ENCODE results near the gene C1orf21.

C1orf21 gene

DNA sequence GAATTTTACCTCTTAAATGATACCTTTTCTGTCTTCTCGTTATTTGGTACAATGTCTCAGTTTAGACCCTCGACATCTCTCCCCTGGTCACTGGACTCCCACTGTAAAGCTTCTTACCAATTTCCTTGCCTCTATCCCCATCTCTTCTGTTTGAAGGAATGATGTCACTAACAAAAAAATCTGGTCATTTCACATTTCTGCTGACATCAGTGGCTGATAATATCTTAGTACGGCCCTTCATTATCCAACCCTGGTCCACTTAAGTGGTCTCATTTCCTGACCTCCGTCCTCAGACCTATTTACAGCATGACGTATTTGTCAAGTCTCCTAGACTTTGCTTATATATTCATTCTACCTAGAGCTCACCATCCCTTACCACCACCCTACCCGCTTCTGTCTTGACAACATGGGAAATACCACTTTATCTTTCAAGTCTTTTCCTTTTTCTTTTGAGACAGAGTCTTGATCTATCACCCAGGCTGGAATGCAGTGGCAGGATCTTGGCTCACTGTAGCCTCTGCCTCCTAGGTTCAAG lies 60.9 kb downstream of the C1orf21 start:
- no peak for DNase-seq (ENCODE audit: low spot score)

DNA sequence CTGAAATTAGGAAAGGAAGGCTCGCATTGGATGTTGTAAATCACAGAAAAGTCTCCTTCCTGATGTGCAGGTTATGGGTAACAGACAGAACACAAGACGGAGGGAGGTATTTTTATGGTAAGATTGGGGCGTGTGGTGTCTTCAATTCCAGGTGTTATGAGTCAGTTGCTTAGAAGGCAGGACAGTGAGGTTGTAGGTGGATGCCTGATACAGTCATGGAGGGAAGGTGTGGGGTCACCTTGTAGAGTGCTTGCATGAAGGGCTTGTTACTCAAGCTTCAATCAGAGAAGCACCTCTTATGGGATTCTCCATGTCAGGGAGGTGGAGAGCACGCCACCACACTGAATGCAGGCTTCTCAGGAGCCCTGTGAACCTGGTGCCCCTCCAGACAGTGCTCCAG lies 63.1 kb downstream of the C1orf21 start:
- no peak for DNase-seq (ENCODE audit: low spot score)

DNA sequence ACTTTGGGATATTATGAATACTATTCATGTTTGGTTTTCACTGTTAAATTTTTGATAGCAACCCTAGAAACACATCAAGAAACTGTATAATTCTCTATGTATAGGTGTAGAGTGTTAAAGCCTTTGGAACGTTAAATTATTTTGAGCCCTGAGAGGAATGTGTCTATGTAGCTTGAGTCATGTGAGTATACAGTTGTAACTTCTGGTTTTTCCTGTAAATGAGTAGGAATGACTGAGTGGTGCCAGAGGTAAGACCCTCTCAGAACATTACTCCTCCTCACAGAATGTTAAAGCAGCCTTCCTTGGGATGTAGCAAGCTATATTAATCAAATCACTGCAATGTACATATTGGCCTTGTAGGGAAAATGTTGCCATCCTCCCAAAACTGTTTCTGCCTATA lies 69.0 kb downstream of the C1orf21 start:
- DNase-seq (ENCODE audit: low spot score), result no peak

DNA sequence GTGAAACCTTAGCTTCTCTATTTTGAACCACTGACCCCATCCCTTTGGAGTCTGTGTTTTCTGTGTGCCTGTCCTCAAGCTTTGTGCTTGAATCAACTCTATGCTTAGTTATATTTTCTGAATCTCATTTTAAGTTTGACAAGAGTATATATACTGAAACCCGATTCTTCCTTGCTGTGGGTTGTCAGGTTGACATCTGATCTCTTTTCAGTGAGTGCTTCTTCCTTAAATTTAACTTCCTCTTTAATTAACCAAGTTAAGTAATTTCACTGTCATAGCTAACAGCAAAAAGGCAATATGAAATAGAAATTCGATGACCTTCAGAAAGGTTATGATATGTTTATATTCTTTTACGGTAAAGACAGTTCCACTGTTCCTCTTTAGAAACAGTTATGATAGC lies 69.4 kb downstream of the C1orf21 start:
- no peak for DNase-seq (ENCODE audit: low spot score)

GRCh38 chr1:184457500-184457899 lies 70.7 kb downstream of the C1orf21 start:
- no peak for DNase-seq (ENCODE audit: low spot score)

- no peak for DNase-seq (ENCODE audit: low spot score)
Observed at GRCh38 chr1:184461321-184461720, 74.5 kb downstream of the C1orf21 start.

DNA sequence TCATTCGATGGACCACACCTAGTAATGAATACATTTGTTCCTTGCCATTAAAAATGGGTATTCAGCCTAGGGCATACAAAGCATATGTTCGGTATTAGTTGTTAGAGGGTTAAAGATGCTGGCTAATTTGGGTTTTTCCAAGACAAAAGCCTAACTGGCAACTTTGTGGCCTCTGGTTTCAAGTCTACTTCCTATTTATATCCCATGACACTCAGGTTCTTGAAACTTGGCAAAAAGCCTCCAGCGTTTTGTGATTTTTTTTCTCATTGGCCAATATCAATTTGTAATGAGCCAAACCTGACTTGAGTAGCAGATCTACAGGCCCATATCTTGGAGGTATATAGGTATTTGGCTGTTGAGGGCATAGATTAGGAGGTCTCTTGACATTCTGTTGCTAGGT lies 75.3 kb downstream of the C1orf21 start:
- no peak for DNase-seq (ENCODE audit: low spot score)

DNA sequence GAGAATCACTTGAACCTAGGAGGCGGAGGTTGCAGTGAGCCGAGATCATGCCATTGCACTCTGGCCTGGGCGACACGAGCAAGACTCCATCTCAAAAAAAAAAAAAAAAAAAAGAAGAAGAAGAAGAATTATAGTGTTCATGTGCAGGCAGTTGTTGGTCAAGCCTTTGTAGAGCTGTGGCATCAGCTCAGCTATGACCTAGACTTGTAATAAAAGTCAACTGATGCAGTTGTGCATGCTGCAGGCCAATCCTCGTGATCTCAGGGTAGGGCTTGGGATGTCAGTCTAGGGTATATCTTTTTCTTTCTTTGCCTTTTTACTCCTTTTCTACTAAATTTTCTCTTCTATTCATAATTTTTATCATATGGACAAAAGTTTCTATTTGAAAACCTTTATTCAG lies 76.2 kb downstream of the C1orf21 start:
- DNase-seq (ENCODE audit: low spot score), result no peak

GRCh38 chr1:184463680-184464079 lies 76.9 kb downstream of the C1orf21 start:
- DNase-seq (ENCODE audit: low spot score), result no peak

- DNase-seq (ENCODE audit: low spot score), result no peak
Observed at GRCh38 chr1:184464757-184465156, 77.9 kb downstream of the C1orf21 start.

DNA sequence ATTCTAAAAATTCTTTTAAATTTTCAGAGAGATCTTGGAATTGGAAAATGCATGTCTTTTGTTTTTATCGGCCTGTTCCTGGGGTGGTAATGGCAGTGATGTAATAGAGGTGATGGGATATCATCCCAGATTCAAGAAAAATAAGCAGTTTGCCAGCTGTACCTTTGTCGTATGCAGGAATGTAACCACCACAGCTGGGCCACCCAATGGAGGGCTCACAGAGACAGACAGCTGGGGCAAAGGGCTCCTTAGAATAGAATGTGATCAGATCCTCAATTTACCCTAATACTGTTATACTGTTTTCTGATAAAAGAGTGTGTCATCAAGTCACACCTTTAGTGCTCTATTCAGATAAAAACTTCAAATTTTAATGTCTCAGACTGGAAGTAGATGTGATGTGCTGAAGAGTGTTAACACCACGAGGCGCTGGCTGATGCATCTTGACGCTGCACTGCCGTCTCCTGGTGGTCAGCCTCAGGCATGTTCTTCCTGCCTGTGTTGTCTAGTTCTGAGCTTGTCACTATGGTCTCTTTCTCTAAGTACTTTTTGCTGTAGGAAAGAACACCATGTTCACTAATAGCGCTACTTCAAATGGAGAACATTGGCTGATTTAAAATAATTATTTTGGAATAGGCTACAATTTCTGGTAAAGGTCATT lies 78.8 kb downstream of the C1orf21 start:
- no peak for DNase-seq (ENCODE audit: low spot score)

- DNase-seq (ENCODE audit: low spot score), result no peak
Observed at GRCh38 chr1:184467295-184467694, 80.5 kb downstream of the C1orf21 start.

GRCh38 chr1:184469396-184469795 lies 82.6 kb downstream of the C1orf21 start:
- no peak for DNase-seq (ENCODE audit: low spot score)

GRCh38 chr1:184471686-184472085 lies 84.9 kb downstream of the C1orf21 start:
- DNase-seq (ENCODE audit: low spot score), result no peak

DNA sequence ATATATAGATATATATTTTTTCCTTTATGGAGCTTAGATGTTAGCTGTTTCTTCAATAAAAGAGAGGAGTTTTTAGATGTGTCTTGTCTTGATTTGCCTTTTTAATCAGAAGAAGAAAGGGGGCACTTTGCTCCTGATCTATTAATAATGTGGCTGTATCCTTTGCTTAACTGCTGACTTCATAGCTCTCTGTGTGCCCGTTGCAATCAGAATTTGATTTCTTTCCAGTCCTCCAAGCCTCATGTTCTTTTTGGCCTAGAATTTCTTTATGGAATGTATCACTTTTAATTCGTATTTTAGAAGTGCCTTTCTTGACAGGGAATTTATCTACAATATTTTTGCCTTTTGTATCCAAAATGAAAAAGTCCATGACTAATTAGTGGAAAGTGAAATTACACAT lies 85.3 kb downstream of the C1orf21 start:
- no peak for DNase-seq (ENCODE audit: low spot score)

DNA sequence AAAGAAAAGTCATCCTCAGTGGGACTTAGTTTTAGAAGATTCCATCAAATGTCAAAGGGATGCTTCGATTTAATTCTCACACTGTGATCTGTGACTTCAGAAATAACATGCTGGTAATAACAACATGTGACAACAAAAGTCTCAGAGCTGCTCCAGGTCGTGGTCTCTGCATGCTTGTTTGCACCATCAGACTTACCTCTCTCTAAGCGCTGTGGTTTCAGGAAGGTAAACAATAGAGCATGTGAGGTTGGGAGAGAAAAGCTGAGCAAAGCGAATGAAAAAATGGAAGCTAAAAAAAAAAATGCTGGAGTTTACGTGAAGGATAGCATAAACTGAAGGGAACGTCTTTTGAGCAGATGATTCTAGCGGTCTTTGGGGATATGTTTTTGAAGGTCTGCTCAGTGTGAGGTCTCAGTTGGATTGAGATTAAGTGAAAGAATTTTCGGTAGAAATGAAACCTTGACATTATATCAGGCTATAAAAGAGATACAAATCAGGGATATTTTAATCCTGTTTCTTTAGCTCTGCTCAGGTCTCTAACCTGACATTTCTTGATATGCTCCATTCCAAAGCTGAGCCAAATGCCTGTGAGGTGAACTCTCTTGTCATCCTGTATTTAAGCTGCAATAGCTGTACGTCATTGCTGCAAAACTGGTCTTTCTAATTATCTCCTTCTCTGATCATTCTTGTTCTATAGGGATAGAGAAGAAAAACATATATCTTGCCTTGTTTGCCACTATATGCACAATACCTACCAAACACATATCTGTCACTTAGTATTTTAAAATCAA lies 86.5 kb downstream of the C1orf21 start:
- no peak for DNase-seq (ENCODE audit: low spot score)

GRCh38 chr1:184476187-184476586 lies 89.4 kb downstream of the C1orf21 start:
- no peak for DNase-seq (ENCODE audit: low spot score)

DNA sequence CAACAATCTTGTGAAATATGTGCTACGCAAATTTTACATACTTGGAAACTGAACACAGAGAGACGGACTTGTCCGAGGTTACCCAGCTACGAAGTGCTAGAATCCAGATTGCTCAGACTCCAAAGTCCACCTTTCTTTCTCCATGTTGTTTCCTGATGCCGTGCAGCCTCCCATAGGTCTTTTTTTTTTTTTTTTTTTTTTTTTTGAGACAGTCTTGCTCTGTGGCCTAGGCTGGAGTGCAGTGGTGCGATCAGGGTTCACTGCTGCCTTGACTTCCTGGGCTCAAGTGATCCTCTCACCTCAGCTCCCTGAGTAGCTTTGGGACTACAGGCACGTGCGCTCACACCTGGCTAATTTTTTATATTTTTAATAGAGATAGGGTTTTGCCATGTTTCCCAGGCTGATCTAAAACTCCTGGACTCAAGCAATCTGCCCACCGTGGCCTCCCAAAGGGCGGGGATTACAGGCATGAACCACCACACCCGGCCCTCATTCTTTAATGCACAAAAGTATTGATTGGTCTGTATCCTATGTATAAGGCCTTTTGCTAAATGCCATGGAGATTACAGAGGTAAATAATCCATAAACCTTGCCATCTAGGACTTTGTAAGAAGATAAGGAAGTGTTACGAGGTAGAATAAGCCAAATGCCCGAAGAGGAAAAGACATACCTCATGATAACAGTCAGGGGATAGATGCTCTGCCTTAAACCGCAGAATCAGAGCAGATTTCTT lies 92.8 kb downstream of the C1orf21 start:
- no peak for DNase-seq (ENCODE audit: low spot score)

DNA sequence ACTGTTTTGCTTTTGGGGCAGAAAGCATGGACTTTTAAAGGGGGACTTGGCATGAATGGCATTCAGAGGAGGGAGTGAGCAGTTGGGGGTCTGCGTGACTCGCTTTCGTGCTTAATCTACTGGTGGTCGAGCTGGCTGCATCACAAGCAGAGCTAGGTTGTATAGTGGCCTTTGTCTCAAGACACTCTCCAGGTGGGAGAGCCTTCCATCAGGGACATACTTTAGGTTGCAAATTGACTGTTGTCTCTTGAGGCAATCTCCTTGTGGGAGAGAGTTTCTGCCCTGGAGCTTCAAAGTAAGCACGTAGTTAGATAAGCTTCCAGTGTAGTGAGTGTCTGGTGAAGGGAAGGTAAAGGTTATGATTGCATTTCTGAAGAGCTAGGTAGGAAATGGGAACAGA lies 93.9 kb downstream of the C1orf21 start:
- no peak for DNase-seq (ENCODE audit: low spot score)

- no peak for DNase-seq (ENCODE audit: low spot score)
Observed at GRCh38 chr1:184482136-184482535, 95.3 kb downstream of the C1orf21 start.

DNA sequence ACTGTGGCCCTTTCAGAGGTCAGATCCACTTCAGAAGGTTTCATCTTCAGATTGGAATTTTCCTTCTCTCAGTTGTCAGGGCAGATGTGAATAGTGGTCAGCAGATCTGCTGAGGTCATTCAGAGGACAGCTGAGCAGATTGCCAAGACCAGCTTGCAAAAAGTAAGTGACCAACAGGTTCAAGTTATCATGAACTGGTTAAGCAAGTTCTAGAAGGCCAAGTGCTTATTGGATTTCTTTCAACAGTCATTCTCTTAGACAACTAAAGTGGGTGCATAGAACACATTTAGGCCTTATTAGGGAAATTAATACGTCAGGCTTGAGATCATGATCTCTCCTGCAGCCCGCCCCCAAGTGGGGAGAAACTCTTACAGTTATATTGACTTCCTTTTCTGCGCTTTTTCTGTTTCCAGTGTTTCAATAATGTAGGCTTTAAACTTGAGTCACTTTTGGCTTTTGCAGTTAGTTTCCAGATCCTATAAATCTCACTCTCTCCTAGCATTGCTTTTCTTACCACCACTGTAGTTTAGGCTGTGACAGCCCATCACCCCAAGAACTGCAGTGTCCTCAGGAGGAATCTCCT lies 96.4 kb downstream of the C1orf21 start:
- DNase-seq (ENCODE audit: low spot score), result no peak
